ENCODE results near the gene DDX10. TPM values are rescaled to one million over a fixed set of nuclear protein-coding genes. Genes with fewer than 3 reads are reported as not detected.

The DDX10 gene
- total RNA-seq, 2 donors from 2014 or later: 18.5 to 33.1 TPM

GRCh38 chr11:108622341-108622740, 42.5 kb upstream of the DDX10 start:
- H3K27me3 ChIP-seq (replicated peaks; ENCODE audit: insufficient read depth): no peaks in the 10 kb centered on the region
- TF ChIP-seq POLR2A (IDR thresholded peaks at IDR 0.05) (no peak), POLR2AphosphoS5 (IDR thresholded peaks at IDR 0.05) (no peak), CTCF (IDR thresholded peaks at IDR 0.05) (no peak)
- 72% methylated on average over 2 of the region's 2 CpGs for WGBS
- no peak for DNase-seq (ENCODE audit: low spot score)
- no peak overlapping the region for H3K4me3 ChIP-seq
- intact Hi-C loops (cut with DNase I): no loop called here
- H3K4me1 ChIP-seq (replicated peaks): no peaks in the 10 kb centered on the region
- no peak overlapping the region for H3K27ac ChIP-seq
- no peaks in the 10 kb centered on the region for H3K9me3 ChIP-seq
- no peaks in the 10 kb centered on the region for H3K36me3 ChIP-seq

DNA sequence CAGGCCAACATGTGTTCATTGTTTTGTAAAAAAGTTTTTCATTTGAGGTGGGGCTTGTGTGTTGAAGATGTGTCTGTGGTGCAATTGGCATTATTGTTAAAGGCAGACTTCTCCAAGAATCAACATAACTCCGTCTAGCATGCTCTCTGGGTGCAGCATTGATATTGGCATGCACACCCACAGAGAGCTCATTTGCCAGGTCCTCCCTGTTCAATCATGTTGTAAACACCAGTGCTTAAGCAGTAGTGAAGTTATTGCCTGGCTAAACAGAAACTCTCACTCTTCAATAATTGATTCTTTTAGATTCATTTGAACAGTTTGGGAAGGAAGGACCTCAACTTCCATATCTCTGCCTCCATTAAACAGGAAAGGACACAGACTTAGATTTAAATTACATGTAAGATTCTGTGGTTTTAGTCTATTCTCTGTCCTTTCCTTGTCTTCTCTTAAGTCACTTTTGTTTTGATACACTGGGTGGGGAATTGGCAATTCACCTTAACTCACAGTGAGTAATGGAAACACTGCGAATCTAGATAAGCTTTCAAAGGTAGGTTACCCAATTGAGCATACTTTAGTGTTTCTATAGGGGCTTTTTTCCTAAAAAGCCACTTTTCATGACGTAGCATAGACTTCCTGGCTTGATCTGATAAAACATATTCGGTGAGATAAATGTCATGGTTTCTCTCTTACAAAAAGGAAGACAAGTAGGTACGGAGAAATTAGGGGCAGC, 40.5 kb upstream of the DDX10 start:
- DNase-seq (ENCODE audit: low spot score): no peak
- Histone ChIP-seq H3K36me3 (no peaks in the 10 kb centered on the region), H3K4me3 (no peak overlapping the region), H3K27me3 (replicated peaks; ENCODE audit: insufficient read depth) (no peaks in the 10 kb centered on the region), H3K4me1 (replicated peaks) (no peaks in the 10 kb centered on the region), H3K27ac (no peak overlapping the region), H3K9me3 (no peaks in the 10 kb centered on the region)
- WGBS: 61% methylated on average over 5 of the region's 5 CpGs
- intact Hi-C loops (cut with DNase I): no loop called here
- TF ChIP-seq CTCF (IDR thresholded peaks at IDR 0.05) (no peak), POLR2A (IDR thresholded peaks at IDR 0.05) (no peak), POLR2AphosphoS5 (IDR thresholded peaks at IDR 0.05) (no peak)

DNA sequence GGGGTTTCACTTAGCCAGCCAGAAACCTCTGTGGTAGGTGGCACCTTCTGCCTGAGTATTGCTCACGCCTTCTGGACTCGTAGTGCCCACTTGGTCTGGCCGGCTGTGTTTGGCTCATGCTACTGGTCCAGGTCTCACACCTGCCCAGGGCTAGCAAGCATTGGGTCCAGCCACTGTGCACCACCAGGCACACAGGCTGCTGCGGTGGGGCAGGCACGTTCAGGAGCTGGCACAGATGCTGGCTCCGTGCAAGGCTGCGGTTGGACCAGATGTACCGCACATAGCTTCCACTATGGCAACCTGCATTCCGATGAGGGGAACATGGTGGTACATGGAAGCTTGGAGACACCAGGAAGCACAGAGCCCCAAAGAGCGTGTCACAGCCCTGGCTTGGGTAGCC, 36.5 kb upstream of the DDX10 start:
- no peak overlapping the region for H3K4me3 ChIP-seq
- TF ChIP-seq POLR2A (IDR thresholded peaks at IDR 0.05) (no peak), CTCF (IDR thresholded peaks at IDR 0.05) (no peak), POLR2AphosphoS5 (IDR thresholded peaks at IDR 0.05) (no peak)
- H3K27me3 ChIP-seq (replicated peaks; ENCODE audit: insufficient read depth): no peaks in the 10 kb centered on the region
- H3K36me3 ChIP-seq: no peaks in the 10 kb centered on the region
- 95% methylated on average over 10 of the region's 10 CpGs for WGBS
- intact Hi-C loops (cut with DNase I): no loop called here
- DNase-seq (ENCODE audit: low spot score): no peak
- H3K27ac ChIP-seq: no peak overlapping the region
- H3K9me3 ChIP-seq: no peaks in the 10 kb centered on the region
- no peaks in the 10 kb centered on the region for H3K4me1 ChIP-seq (replicated peaks)

DNA sequence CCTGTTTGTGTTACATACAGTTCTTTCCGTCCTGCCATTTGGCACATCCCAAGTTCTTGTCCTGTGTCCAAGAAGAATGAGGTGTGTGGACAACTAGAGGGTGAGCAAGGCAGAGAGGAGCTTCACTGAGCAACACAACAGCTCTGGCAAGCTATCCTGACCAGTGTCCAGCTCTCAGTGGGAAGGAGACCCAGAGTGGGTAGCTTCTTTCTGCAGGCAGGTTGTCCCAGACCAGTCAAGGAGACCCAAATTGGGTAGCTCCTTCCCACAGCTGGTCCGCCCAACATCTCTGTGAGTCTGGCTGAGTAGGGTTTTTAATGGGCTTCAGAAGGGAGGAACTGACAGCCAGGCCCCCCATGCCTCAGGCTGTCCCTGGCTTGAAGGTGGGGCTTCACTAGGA, 36.1 kb upstream of the DDX10 start:
- no peak overlapping the region for H3K27ac ChIP-seq
- no peaks in the 10 kb centered on the region for H3K36me3 ChIP-seq
- no peaks in the 10 kb centered on the region for H3K4me1 ChIP-seq (replicated peaks)
- WGBS: 87% methylated on average over 2 of the region's 2 CpGs
- intact Hi-C loops (cut with DNase I): no loop called here
- no peaks in the 10 kb centered on the region for H3K27me3 ChIP-seq (replicated peaks; ENCODE audit: insufficient read depth)
- H3K4me3 ChIP-seq: no peak overlapping the region
- no peaks in the 10 kb centered on the region for H3K9me3 ChIP-seq
- no peak for DNase-seq (ENCODE audit: low spot score)
- TF ChIP-seq POLR2A (IDR thresholded peaks at IDR 0.05): no peak
- no peak for TF ChIP-seq POLR2AphosphoS5 (IDR thresholded peaks at IDR 0.05)
- TF ChIP-seq CTCF (IDR thresholded peaks at IDR 0.05): no peak

DNA sequence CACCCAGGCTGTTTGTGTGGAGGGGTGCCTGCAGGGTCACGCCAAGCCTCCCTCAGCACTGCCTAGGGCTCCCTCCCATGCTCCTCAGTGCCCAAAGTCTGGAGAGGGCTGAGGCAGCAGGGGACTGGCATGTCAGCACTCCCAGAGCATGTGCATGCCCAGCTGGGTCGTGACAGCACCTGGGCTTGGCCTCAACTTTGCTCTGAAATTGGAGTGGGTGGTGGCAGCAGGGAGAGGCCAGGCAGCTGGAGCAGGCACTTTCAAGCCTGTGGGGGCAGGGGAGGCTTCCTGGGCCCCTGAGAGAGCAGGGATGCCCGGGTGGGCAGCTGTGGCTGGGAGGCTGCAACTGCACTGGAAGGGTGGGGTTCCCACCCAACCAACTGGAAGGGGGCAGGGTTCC, 35.6 kb upstream of the DDX10 start:
- TF ChIP-seq POLR2AphosphoS5 (IDR thresholded peaks at IDR 0.05) (no peak), CTCF (IDR thresholded peaks at IDR 0.05) (no peak), POLR2A (IDR thresholded peaks at IDR 0.05) (no peak)
- H3K27me3 ChIP-seq (replicated peaks; ENCODE audit: insufficient read depth): no peaks in the 10 kb centered on the region
- DNase-seq (ENCODE audit: low spot score): no peak
- H3K4me1 ChIP-seq (replicated peaks): no peaks in the 10 kb centered on the region
- no peak overlapping the region for H3K4me3 ChIP-seq
- intact Hi-C loops (cut with DNase I): no loop called here
- no peaks in the 10 kb centered on the region for H3K36me3 ChIP-seq
- WGBS: 67% methylated on average over 2 of the region's 3 CpGs
- H3K9me3 ChIP-seq: no peaks in the 10 kb centered on the region
- no peak overlapping the region for H3K27ac ChIP-seq
